Renal cortex interstitium (tissue), 11 donors: ENCODE measurements around the gene ARSJ. TPM values are rescaled to one million over a fixed set of nuclear protein-coding genes. Genes with fewer than 3 reads are reported as not detected.

Source experiments
- DNase-seq, 11 donors: peaks; one replicate each; pipeline ENCODE4 v3.0.0-alpha.2; 2013; ENCODE audit warnings: low read depth in 9 of 11, low spot score in 4 of 11; ENCODE audit errors: extremely low read depth in 1 of 11
- polyA plus RNA-seq, 3 donors: library from polyadenylated mRNA; unstranded; fragments of 120-200 nt; gene quantifications; one replicate each; pipeline ENCODE4 v1.2.1, GENCODE V29; 2013; ENCODE audit not compliant: insufficient read length in 3 of 3

Gene ARSJ
- polyA plus RNA-seq, 3 donors, result 16.2 to 18.9 (median 16.5) TPM

DNA sequence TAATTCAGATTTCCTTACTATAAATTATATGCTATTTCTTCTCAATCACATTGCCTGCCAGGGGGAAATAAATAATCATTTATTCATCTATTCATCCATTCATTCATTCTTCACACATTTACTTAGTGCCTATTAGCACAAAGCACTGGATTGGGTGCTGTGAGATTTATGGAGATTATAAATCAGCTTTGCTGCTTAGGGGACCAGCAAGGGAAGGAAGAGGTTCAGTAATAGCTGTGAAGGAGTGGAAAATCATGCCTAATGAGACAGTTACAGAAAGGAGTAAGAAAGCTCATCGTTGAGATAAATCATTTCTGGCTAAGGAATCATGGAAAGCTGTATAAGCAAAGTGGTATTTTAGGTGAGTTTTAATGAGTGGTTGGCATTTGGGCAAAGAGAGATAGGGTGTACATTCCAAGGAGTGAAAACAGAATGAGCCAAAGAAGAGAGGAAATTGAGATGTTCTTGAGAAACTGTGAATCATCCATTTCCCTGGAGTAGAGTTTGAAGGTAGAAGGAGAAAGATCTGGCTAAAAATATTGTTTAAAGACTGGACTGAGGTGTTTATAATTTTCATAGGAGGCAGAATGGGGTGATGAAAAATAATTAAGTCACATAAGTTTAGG lies 9.6 kb downstream of the ARSJ start:
- DNase-seq, result no peak

DNA sequence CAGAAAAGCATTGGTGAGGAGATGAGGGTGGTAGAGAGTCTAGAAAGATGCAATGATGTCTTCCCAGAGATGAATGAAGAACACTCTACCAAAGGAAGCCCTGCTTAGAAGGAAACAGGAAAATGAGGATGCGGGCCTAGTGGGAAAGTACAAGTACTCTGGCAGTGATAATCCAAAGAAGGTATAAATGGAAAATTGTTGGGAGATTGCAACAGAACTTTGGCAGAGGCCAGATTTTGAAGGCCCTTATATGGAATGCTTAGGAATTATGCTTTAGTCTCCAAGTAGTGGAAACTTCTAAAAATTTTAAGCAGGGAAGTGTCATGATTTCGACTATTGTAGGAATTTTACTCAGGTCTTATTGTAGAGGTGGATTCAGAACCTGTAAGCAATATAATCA lies 11.0 kb downstream of the ARSJ start:
- no peak for DNase-seq

DNA sequence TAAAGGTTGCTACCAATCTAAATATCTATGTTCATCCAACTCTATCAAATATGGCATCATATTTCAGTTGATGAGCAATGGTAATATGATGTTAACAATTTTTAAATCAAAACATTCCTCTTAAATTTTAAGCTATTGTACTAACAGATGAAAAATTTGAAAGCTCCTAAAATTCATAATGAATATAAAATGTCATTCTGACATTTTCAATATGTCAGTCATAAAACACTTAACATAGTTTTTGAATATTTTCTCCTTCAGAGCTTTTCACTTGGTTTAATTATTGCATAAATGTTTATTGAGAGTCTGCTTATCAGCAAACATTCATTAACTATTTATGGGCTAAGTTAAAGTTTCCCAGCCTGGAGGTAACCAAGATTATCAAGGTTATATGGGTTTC lies 11.8 kb downstream of the ARSJ start:
- DNase-seq, result no peak

DNA sequence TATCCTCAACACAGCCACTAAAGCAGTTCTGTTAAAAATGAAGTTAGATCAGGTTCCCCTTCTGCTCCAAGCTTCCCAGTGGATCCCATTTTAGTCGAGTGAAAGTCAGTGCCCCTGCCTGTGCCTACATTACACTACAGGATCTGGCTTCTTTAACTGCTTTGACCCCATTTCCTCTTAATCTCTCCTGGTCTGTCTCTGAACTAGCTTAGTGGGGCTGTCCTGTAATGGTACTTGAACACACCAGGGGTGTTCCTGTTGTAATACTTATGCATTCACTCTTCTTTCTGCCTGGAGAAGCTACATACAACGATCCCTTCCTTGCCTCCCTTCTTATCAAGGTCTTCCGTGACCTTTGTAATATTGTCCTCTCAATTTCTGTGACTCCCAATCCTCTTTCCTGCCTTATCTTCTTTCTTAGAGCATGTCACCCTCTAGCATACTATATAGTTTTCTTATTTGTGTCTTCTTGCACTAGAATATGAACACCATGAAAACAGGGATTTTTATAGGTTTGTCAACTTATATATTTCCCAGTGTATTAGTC lies 16.7 kb downstream of the ARSJ start:
- DNase-seq, result no peak

DNA sequence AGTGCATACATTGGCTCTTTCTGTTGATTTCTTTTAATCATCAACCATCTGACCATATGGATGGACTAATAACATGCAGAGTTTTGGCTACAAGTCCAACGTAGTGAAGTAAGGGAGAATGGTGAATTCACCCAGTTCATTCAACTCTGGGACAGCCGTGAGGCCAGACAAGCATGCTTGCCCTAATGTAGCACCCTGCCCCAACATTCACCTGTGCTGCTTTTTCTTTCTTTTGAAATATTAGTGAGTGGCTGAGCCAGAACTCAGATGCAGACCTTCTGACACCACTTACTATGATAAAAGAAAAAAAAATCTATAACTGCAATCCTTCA lies 17.5 kb downstream of the ARSJ start:
- no peak for DNase-seq

DNA sequence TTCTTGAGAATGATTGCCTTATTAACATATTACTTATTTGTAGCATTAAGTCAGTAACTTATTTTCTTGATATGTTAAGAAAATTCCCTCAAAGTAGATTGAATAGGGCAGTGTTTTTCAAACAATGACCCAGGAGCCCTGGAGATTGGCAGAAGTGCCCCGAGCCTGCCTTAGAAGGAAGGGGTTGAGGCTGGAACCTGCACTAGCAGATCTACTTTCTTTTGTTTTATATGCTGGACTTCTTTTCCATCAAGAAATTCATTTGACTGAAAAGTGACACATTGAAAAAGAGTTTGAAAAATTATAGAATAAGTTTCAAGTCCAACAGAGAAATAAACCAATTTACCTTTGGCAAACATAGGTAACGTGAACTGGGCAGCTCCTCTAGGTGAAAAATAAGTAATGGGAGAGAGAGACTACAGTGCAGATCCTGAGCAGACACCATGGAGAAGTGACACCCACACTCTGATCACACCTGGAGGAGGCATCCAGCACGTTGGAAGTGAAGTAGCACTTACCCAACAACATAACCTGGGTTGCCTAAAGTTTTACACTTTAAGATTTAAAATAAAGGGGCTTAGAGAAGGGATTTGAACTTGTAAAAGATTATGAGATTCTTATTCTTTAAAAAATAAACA lies 18.6 kb downstream of the ARSJ start:
- DNase-seq, result no peak

DNA sequence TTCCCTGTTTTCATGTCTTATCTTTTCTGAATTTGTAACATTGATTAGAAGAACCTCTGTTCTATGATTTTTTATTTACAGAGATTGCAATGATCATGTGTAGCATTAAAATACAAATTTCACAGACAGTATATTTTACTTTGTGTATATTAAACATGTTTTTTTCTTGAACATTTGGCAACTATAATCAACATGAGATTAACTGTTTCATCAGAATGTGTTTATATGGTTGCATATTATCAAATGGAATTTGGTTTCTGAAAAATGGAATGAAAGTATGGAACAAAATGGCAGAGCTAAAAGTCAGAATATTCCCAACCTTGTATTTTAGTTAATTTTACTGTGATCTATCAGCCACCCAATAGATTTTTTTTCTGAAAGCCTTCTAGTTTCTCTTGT lies 19.9 kb downstream of the ARSJ start:
- DNase-seq, result no peak

DNA sequence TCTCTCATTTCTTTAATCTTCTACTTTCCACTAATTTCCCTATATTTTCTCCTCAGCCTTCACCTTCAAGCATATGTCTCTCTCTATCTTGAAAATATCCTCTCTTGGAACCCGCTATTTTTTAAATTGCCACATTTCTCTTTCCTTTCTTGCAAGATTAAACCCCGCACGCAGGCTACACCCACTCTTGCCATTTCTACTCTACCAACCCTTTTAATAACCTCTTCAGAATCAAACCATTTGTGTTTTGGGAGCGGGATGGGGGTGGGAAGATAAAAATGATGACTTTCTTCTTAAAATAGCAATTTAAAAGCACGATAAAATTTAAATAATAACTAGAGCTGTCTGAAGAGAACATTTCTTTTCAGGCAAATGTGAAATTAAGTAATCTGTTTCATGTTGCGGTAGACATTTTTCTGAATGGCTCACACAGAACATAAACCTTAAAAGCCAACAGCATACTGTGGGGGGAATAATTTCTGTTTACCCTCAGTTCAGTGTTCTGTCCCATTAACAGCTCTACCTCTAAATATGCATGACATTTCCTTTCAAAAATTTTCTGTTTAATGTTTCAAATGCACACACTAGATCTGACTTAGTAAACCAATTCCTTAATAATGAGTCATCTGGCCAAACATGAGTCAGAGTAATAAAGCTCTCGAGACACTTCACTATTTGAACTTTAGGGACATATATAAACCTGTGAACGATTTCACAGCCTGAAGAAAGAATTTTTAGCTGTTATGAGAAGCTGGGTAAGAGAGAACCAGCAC lies 20.5 kb downstream of the ARSJ start:
- peak in 2 of 11 donors; percentile 22 to 32 for DNase-seq

DNA sequence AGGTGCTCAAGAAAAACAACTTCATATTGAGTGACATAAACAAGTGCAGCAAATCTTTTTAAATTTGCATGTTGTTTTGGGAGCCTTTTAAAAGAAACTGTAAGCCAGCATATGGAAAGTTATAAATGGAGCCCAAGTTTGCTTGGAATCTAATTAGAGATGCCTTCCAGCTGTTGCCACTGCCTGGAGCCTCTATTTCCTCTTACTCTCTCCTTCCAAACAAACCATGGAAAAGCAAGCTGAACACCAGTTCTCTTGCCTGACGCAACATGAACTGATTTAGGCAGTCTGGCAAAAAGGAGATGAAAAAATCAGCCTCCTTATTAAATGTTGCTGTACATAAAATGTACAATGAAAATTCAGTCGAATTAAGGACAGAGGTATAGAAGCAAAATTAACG lies 21.5 kb downstream of the ARSJ start:
- no peak for DNase-seq

DNA sequence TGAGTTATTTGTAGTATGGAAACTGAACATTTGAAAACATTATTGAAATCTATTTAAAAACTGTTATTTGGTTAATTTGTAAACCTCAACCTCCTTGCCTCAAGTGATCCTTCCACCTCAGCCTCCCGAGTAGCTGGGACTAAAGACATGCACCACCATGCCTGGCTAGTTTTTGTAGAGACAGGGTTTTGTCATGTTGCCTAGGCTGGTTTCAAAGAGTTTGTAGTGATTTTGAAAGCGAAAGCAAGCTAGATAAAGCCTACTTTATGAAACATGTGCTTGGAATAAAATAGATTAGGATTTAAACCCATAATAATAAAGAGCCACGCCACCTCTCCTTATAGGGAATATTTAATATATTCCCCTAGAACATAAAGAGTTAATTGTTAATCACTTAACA lies 23.5 kb downstream of the ARSJ start:
- no peak for DNase-seq

DNA sequence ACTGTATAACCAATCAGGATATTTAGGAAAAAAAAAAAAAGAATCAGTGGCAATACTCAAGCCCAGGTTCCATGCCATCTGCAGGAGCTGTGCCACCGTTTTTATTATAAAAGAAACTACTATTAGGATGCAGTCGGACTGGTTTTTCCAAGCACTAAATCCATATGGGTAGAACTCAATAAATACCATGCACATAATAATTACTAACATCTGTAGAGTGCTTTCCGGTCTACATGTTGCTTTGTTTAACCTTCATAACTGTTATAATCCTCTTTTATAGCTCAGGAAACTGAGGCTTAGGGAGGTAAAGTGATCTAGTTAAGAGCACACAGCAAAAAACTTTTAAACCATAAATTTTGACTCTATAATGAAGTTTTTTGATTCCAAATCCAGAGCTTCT lies 24.0 kb downstream of the ARSJ start:
- no peak for DNase-seq

DNA sequence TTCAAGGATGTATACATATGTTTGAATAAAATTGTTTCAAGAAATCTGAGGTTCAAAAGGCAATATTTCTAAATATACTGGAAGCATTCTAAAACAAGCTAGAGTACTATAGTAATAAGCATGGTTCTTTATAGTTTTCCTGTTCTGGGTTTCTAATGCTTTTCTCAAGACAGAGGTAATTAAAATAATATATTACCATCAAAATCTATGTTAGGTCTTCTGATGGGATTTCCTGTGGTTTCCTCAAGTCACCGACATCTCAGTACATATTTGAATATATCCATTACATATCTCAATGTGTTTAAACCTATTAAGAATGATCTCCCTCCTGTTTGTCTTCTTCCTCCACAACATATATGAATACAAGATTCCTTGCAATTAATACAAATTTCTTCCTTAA lies 25.6 kb downstream of the ARSJ start:
- DNase-seq, result no peak

DNA sequence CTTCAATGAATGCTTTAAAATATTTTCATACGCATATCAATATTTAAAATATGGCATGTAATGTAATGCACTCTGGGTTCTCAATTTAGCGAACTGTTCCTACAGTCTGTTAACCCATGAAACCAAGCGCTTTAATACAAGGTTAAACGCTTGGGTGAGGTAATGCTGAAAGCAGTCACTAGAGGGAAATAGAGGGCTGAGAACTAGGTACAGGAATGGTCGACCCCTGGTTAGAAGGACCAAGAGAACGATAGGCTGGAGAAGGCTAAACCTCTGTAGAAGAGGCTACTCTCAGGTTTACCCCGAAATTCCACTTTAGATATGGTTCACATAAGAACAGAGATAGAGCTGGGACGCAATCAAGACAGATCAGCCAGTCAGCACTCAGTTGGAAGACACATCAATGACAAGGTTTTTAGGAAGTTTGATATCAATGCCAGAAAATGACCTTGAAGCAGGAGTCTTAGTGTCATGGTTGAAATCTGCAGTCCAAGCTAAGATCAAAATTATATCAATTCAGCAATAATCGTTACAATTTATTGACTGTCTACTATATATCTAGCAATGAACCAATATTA lies 26.9 kb downstream of the ARSJ start:
- DNase-seq, result peak in 8 of 11 donors; percentile 14 to 35 (median 22)

DNA sequence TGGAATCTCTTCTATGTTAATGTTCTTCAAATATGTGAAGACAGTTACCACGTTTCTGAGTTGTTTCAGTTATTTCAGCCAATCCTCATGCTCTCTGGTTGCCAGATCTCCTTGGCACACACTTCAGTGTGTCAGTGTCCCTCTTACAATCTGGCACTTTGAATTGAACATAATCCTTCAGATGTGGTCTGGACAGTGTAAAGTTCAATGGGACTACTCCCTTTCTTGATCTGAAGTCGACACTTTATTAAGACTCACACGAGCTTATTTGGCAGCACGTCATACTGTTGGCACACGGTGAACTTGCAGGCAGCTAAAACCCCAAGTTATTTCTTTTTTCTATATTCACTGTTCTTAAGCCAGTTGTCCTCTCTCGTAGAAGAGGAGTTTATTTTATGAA lies 28.2 kb downstream of the ARSJ start:
- DNase-seq, result no peak

DNA sequence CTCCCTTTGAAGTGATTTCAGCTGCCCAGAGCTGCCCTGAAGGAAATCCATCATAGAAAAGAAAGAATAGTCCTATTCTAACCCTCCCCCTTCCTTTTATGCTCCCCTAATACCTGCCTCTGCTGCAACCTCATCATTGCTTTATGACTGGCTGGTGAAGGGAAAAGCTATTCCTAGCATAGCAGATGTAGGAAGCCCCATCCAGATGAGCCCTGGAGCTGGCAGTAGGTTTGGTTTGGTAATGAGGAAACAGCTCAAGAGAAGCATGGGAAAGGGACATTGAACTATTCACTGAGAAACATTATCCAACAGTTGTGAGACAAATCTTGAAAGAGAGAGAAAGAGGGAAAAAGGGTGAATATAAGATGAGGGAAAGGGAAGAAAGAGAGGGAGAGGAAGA lies 29.2 kb downstream of the ARSJ start:
- DNase-seq, result no peak

DNA sequence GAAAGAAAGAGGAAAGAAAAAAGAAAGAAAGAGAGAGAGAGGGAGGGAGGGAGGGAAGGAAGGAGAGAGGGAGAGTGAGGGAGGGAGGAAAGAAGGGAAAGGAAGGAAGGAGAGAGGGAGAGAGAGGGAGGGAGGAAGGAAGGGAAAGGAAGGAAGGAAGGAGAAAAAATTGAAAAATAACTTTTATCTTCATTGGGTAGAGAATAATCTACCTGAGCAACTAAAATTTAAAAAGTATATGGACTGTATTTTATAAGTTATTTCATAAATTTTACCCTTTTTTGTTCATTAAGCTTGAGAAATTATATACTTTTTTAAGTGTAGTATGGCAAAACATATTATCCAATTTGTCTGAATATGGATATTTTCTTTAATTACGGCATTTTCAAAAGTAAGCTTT lies 32.0 kb downstream of the ARSJ start:
- no peak for DNase-seq

DNA sequence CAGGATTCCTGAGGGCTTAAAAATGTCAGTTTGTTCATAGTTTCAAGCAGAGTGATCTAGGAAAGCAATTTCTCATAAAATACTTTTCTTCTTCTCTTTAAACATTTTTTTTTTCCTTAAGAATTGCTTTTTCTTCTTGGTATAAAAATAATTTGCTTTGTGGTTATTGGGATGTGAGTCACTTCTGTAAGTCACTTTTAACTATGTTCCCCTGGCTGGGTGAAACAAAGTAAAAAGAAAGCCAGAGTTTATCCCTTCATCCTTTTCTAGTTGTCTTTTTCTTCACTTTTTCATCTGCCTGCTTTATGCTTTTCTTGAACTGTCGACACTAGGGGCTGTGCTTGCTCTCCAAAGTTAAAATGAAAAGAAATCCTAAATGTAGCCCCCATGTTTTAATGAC lies 33.5 kb downstream of the ARSJ start:
- DNase-seq, result no peak

DNA sequence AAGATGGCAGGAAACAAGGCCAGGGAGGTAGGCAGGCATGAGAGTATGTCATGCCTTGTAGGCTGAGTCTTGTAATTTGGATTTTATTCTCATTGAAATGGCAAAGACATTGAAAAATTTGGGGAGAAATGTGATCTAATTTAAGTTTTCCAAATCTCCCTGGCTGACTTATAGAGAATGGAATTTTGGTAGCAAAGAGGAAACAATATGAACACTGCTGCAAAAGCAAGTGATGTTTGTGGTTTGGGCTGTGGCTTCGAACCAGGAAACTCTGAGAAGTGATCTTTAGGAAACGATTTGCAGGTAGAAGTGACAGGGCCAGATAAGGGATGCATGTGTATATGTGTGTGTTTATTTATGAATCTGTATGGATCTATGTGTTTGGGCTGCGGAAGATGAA lies 35.6 kb downstream of the ARSJ start:
- DNase-seq, result no peak

DNA sequence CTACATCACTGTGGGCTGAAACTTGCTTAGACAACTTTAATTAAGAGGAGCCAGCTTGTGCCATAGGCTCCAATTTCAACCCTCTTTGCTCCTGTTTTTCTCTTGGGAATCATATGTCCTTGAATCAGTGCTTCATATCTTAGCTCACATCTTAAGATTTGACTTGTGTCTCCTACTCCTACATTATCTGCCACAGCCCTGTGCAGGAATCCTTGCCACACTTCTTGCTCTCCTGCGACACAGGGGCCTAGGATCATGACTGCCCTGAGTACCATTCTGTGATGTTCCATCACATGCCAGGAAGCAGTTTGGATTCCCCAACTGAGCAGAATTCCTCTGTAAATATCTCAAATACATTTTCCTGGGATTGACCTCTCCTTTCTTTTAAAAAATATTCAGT lies 36.4 kb downstream of the ARSJ start:
- DNase-seq, result no peak

DNA sequence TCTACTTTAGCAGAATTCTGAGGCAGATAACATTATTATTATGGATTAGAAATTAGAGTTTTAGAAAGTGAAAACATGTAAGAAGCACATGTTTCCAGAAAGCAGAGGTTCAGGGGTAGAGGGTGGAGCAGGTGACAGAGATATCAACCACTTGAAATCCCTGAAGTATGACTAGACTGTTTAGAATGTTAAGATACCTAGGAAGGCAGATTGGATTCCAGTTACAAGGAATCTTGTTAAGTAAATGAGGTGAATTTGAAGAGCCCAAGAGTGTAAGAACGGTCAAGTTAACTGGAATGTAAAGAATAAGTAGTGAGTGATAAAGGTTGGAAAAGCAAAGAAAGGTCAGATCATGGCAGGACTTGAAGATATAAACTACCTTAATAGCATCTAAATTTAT lies 37.6 kb downstream of the ARSJ start:
- DNase-seq, result no peak
